Measurements from ENCODE around the gene LSG1. TPM values are rescaled to one million over a fixed set of nuclear protein-coding genes. Genes with fewer than 3 reads are reported as not detected.

Gene LSG1
- total RNA-seq, 1 experiment from 2014 or later, result 39.7 TPM

DNA sequence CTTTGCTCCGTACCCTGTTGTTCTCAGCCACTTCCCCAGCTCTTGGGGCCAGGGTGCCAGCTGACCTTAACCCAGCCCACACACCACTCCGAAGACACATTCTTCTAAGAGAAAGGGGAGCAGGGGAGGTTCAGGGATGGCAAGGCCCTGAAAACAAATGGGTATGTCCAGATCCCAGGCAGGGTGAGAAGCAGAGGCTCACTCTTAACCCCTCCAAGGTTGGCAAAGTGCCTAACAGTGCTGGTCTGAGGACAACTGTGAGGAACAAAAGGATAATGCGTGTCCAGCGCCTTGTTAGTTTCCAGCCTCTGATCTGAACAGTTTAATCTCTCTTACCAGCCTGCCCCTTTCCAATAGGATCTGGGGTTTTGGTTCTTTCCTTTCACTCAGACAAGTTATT, 40.3 kb downstream of the LSG1 start:
- Histone ChIP-seq H3K4me1 (ENCODE audit: control insufficient read depth in 1 of 2, insufficient read depth in 2 of 2, low read length in 2 of 2) (peaks cover 4 to 10% of the 10 kb centered on the region in 2 experiments; a peak in 2 of 4 replicates), H2AFZ (ENCODE audit: low read depth, low read length, poor library complexity, severe bottlenecking) (no peak overlapping the region), H3K36me3 (ENCODE audit: control insufficient read depth in 1 of 2, insufficient read depth in 2 of 2, low read length in 2 of 2) (peaks cover 0 to 17% of the 10 kb centered on the region in 2 experiments; a peak in 2 of 4 replicates), H3K9ac (ENCODE audit: low read length) (no peak overlapping the region), H3K27me3 (ENCODE audit: insufficient read depth, low read length) (no peaks in the 10 kb centered on the region), H3K9me3 (ENCODE audit: control insufficient read depth in 1 of 2, insufficient read depth in 1 of 2, low read depth in 1 of 2, low read length in 2 of 2) (peaks cover 6 to 12% of the 10 kb centered on the region in 2 experiments; a peak in 1 of 4 replicates), H3K79me2 (ENCODE audit: insufficient read depth, low read length) (peaks cover 6% of the 10 kb centered on the region; the same call in 1 of the 2 replicates), H3K27ac (ENCODE audit: low read depth, low read length) (no peak overlapping the region), H4K20me1 (ENCODE audit: insufficient read depth) (no peaks in the 10 kb centered on the region), H3K4me2 (ENCODE audit: low read length) (peak overlapping the region; percentile 99; the same call in 1 of the 2 replicates), H3K9me2 (ENCODE audit: insufficient read depth) (no peaks in the 10 kb centered on the region), H3K4me3 (replicated peaks in 1 of 2; ENCODE audit: low read depth in 1 of 2, low read length in 2 of 2) (no peak overlapping the region; a peak in 1 of 4 replicates)
- DNase-seq (ENCODE audit: low read depth, low spot score) (no peak), ATAC-seq (no peak)
- intact Hi-C loops (cut with micrococcal nuclease), result no loop called here
- ChIA-PET CTCF (no interaction called here), RAD21 (ENCODE audit: low non-redundant PET in 1 of 2, low total read pairs in 2 of 2, uncharacterized antibody in 2 of 2, unreplicated experiment in 2 of 2) (no interaction called here), POLR2A (no interaction called here)
- no TSS peak for BruUV-seq (replicated peaks)
- TF ChIP-seq CTCF (IDR thresholded peaks at IDR 0.05 in 2 of 3, conservative IDR thresholded peaks at IDR 0.05 in 1 of 3; ENCODE audit: borderline replicate concordance in 1 of 3, insufficient read depth in 1 of 3, low read depth in 2 of 3, low read length in 2 of 3), result no peak
- TF ChIP-seq, protein P1, sequence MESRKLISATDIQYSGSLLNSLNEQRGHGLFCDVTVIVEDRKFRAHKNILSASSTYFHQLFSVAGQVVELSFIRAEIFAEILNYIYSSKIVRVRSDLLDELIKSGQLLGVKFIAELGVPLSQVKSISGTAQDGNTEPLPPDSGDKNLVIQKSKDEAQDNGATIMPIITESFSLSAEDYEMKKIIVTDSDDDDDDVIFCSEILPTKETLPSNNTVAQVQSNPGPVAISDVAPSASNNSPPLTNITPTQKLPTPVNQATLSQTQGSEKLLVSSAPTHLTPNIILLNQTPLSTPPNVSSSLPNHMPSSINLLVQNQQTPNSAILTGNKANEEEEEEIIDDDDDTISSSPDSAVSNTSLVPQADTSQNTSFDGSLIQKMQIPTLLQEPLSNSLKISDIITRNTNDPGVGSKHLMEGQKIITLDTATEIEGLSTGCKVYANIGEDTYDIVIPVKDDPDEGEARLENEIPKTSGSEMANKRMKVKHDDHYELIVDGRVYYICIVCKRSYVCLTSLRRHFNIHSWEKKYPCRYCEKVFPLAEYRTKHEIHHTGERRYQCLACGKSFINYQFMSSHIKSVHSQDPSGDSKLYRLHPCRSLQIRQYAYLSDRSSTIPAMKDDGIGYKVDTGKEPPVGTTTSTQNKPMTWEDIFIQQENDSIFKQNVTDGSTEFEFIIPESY (IDR thresholded peaks at IDR 0.05; ENCODE audit: extremely low read depth, insufficient replicate concordance, low read length), result no peak
- TF ChIP-seq YY1 (IDR thresholded peaks at IDR 0.05; ENCODE audit: extremely low read depth, insufficient replicate concordance, low read depth, low read length), result no peak
- no peak for TF ChIP-seq CEBPB (IDR thresholded peaks at IDR 0.05; ENCODE audit: low read depth)
- TF ChIP-seq RAD21 (IDR thresholded peaks at IDR 0.05; ENCODE audit: low read depth), result no peak
- TF ChIP-seq POLR2A (IDR thresholded peaks at IDR 0.05; ENCODE audit: borderline replicate concordance, extremely low read depth, insufficient read depth, insufficient read length), result no peak
- no peak for TF ChIP-seq EZH2phosphoT487 (IDR thresholded peaks at IDR 0.05; ENCODE audit: borderline replicate concordance)
- no peak for TF ChIP-seq EGR1 (IDR thresholded peaks at IDR 0.05; ENCODE audit: low read depth)
- no peak for TF ChIP-seq CBX3 (IDR thresholded peaks at IDR 0.05; ENCODE audit: low read depth)
- TF ChIP-seq ZNF274 (IDR thresholded peaks at IDR 0.05; ENCODE audit: low read depth, low read length), result no peak
- no peak for TF ChIP-seq POLR2AphosphoS5 (IDR thresholded peaks at IDR 0.05; ENCODE audit: low read depth, low read length)
- TF ChIP-seq SIN3A (IDR thresholded peaks at IDR 0.05; ENCODE audit: low read depth), result no peak
- no peak for TF ChIP-seq EZH2 (IDR thresholded peaks at IDR 0.05)
- no peak for TF ChIP-seq ZFX (IDR thresholded peaks at IDR 0.05)
- TF ChIP-seq, protein P2, sequence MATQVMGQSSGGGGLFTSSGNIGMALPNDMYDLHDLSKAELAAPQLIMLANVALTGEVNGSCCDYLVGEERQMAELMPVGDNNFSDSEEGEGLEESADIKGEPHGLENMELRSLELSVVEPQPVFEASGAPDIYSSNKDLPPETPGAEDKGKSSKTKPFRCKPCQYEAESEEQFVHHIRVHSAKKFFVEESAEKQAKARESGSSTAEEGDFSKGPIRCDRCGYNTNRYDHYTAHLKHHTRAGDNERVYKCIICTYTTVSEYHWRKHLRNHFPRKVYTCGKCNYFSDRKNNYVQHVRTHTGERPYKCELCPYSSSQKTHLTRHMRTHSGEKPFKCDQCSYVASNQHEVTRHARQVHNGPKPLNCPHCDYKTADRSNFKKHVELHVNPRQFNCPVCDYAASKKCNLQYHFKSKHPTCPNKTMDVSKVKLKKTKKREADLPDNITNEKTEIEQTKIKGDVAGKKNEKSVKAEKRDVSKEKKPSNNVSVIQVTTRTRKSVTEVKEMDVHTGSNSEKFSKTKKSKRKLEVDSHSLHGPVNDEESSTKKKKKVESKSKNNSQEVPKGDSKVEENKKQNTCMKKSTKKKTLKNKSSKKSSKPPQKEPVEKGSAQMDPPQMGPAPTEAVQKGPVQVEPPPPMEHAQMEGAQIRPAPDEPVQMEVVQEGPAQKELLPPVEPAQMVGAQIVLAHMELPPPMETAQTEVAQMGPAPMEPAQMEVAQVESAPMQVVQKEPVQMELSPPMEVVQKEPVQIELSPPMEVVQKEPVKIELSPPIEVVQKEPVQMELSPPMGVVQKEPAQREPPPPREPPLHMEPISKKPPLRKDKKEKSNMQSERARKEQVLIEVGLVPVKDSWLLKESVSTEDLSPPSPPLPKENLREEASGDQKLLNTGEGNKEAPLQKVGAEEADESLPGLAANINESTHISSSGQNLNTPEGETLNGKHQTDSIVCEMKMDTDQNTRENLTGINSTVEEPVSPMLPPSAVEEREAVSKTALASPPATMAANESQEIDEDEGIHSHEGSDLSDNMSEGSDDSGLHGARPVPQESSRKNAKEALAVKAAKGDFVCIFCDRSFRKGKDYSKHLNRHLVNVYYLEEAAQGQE (IDR thresholded peaks at IDR 0.05; ENCODE audit: low read depth), result no peak

Data from HCT116 (cell line).